ENCODE results near the gene TMEM150A. TPM values are rescaled to one million over a fixed set of nuclear protein-coding genes. Genes with fewer than 3 reads are reported as not detected.
A peak's percentile ranks its signal among the peaks of the same experiment; 100 is the strongest.
"Not testable (repeated sequence)": the region's sequence is repeated elsewhere in the genome, so short reads cannot be mapped to it uniquely, and the experiment has no call there.

TMEM150A gene
- total RNA-seq, 2 experiments from 2014 or later, result 5.3 to 7.0 TPM

GRCh38 chr2:85628658-85629057, 26.2 kb upstream of the TMEM150A start:
- Mint-ChIP-seq H3K27ac (peak overlapping the region; percentile 68), H3K9me3 (no peaks in the 10 kb centered on the region), H3K4me3 (no peak overlapping the region), H3K36me3 (peaks cover 42% of the 10 kb centered on the region), H3K27me3 (no peaks in the 10 kb centered on the region), H3K4me1 (peaks cover 12% of the 10 kb centered on the region)
- ATAC-seq (ENCODE audit: low read depth), result peak; percentile 88
- DNase-seq, result no peak
- POLR2A ChIA-PET, result interaction anchor here (0.7 to 1.2 kb wide), 2 partner anchors 68 to 171 kb away, joined by 3 read pairs; partner anchors contain the start of gene GGCX

GRCh38 chr2:85623991-85624390, 21.5 kb upstream of the TMEM150A start:
- ATAC-seq (ENCODE audit: low read depth), result no peak
- H3K36me3 Mint-ChIP-seq, result peaks cover 35% of the 10 kb centered on the region

GRCh38 chr2:85621338-85621737, 18.8 kb upstream of the TMEM150A start:
- ATAC-seq (ENCODE audit: low read depth) (no peak), DNase-seq (peak; percentile 5)
- Mint-ChIP-seq H3K4me1 (peaks cover 20% of the 10 kb centered on the region), H3K27ac (no peak overlapping the region), H3K36me3 (peaks cover 26% of the 10 kb centered on the region), H3K4me3 (no peak overlapping the region), H3K9me3 (no peaks in the 10 kb centered on the region), H3K27me3 (no peaks in the 10 kb centered on the region)
- POLR2A ChIA-PET, result interaction anchor here (1.2 to 2.0 kb wide), 3 partner anchors 10 to 37 kb away, joined by 3 to 8 read pairs (median 8); partner anchors contain the start of genes C2orf68 and VAMP5

More at GRCh38 chr2:85623991-85624390, 21.5 kb upstream of the TMEM150A start:
- Mint-ChIP-seq H3K4me3 (no peak overlapping the region), H3K4me1 (peaks cover 13% of the 10 kb centered on the region), H3K27ac (no peak overlapping the region), H3K9me3 (no peaks in the 10 kb centered on the region), H3K27me3 (no peaks in the 10 kb centered on the region)
- no peak for DNase-seq
- POLR2A ChIA-PET, result no interaction called here

- Mint-ChIP-seq H3K9me3 (no peaks in the 10 kb centered on the region), H3K4me3 (no peak overlapping the region), H3K4me1 (peaks cover 20% of the 10 kb centered on the region), H3K27me3 (no peaks in the 10 kb centered on the region), H3K27ac (no peak overlapping the region), H3K36me3 (peaks cover 15% of the 10 kb centered on the region)
- DNase-seq (no peak), ATAC-seq (ENCODE audit: low read depth) (no peak)
- POLR2A ChIA-PET, result interaction anchor here (0.5 to 2.0 kb wide), 2 partner anchors 36 to 281 kb away, joined by 4 to 8 read pairs; partner anchors contain the start of gene VAMP5
Measured at GRCh38 chr2:85619617-85620016, 17.1 kb upstream of the TMEM150A start.

GRCh38 chr2:85617723-85618122, 15.2 kb upstream of the TMEM150A start:
- DNase-seq; H3K36me3 Mint-ChIP-seq; ATAC-seq (ENCODE audit: low read depth); H3K9me3 Mint-ChIP-seq; H3K27me3 Mint-ChIP-seq: not testable (repeated sequence)
- H3K27ac Mint-ChIP-seq, result peak overlapping the region; percentile 34
- peak overlapping the region; percentile 97 for H3K4me3 Mint-ChIP-seq
- H3K4me1 Mint-ChIP-seq, result peaks cover 16% of the 10 kb centered on the region
- POLR2A ChIA-PET, result interaction anchor here (0.7 to 3.2 kb wide), 4 partner anchors 11 to 477 kb away, joined by 4 to 17 read pairs (median 7); partner anchors contain the start of gene RNF181

- peak overlapping the region; percentile 97 for H3K4me3 Mint-ChIP-seq
- H3K27me3 Mint-ChIP-seq, result no peaks in the 10 kb centered on the region
- peaks cover 2% of the 10 kb centered on the region for H3K36me3 Mint-ChIP-seq
- H3K9me3 Mint-ChIP-seq, result no peaks in the 10 kb centered on the region
- DNase-seq (no peak), ATAC-seq (ENCODE audit: low read depth) (no peak)
- H3K27ac Mint-ChIP-seq, result peak overlapping the region; percentile 97
- H3K4me1 Mint-ChIP-seq, result peaks cover 19% of the 10 kb centered on the region
- POLR2A ChIA-PET, result interaction anchor here (0.6 to 3.2 kb wide), 6 partner anchors 12 to 90 kb away, joined by 3 to 17 read pairs (median 4); partner anchors contain the start of gene RNF181
Measured at GRCh38 chr2:85615413-85615728, 12.9 kb upstream of the TMEM150A start.

- peaks cover 24% of the 10 kb centered on the region for H3K4me1 Mint-ChIP-seq
- not testable (repeated sequence) for ATAC-seq (ENCODE audit: low read depth); DNase-seq; H3K27me3 Mint-ChIP-seq; H3K36me3 Mint-ChIP-seq; H3K4me3 Mint-ChIP-seq; H3K9me3 Mint-ChIP-seq; H3K27ac Mint-ChIP-seq
- POLR2A ChIA-PET, result interaction anchor here (1.5 to 3.2 kb wide), 2 partner anchors 11 to 78 kb away, joined by 5 to 8 read pairs; no protein-coding TSS in a partner anchor
Measured at GRCh38 chr2:85614757-85615156, 12.3 kb upstream of the TMEM150A start.

- POLR2A ChIA-PET, result no interaction called here
- H3K4me1 Mint-ChIP-seq, result peaks cover 22% of the 10 kb centered on the region
Measured at GRCh38 chr2:85613717-85614515, 11.4 kb upstream of the TMEM150A start.

GRCh38 chr2:85611705-85612587, 9.4 kb upstream of the TMEM150A start, which contains the start of gene C2orf68:
Gene C2orf68, minus strand, starts transcription at chr2:85612066. Its CDS starts 82 bp downstream, at chr2:85611984.
- peak within 1 kb of the TSS; percentile 100 for H3K4me3 Mint-ChIP-seq
- H3K4me1 Mint-ChIP-seq, result peaks cover 10% of the 10 kb centered on the region
- H3K27me3 Mint-ChIP-seq, result no peaks in the 10 kb centered on the region
- POLR2A ChIA-PET, result interaction anchor here (0.5 to 4.1 kb wide), 16 partner anchors 9 to 318 kb away, joined by 3 to 37 read pairs (median 4); partner anchors contain the start of genes GGCX, MAT2A, RNF181 and TMEM150A
- H3K27ac Mint-ChIP-seq, result peak within 1 kb of the TSS; percentile 95
- ATAC-seq (ENCODE audit: low read depth) (peak; percentile 69), DNase-seq (peak; percentile 89)
- peaks cover 8% of the 10 kb centered on the region for H3K36me3 Mint-ChIP-seq
- H3K9me3 Mint-ChIP-seq, result no peaks in the 10 kb centered on the region

More at GRCh38 chr2:85613717-85614515, 11.4 kb upstream of the TMEM150A start:
- Mint-ChIP-seq H3K9me3 (no peaks in the 10 kb centered on the region), H3K27ac (no peak overlapping the region), H3K36me3 (peaks cover 5% of the 10 kb centered on the region), H3K27me3 (no peaks in the 10 kb centered on the region), H3K4me3 (no peak overlapping the region)
- ATAC-seq (ENCODE audit: low read depth) (no peak), DNase-seq (no peak)

GRCh38 chr2:85611217-85611704, 8.8 kb upstream of the TMEM150A start:
- H3K27ac Mint-ChIP-seq, result peak overlapping the region; percentile 95
- no peak for DNase-seq
- peak; percentile 5 for ATAC-seq (ENCODE audit: low read depth)
- peaks cover 10% of the 10 kb centered on the region for H3K4me1 Mint-ChIP-seq
- POLR2A ChIA-PET, result interaction anchor here (0.5 to 4.1 kb wide), 14 partner anchors 8 to 72 kb away, joined by 3 to 37 read pairs (median 4); partner anchors contain the start of genes GGCX, MAT2A, RNF181 and TMEM150A
- H3K27me3 Mint-ChIP-seq, result no peaks in the 10 kb centered on the region
- peak overlapping the region; percentile 100 for H3K4me3 Mint-ChIP-seq
- no peaks in the 10 kb centered on the region for H3K9me3 Mint-ChIP-seq
- peaks cover 8% of the 10 kb centered on the region for H3K36me3 Mint-ChIP-seq

- H3K9me3 Mint-ChIP-seq, result no peaks in the 10 kb centered on the region
- no peak overlapping the region for H3K4me3 Mint-ChIP-seq
- H3K27me3 Mint-ChIP-seq, result no peaks in the 10 kb centered on the region
- no peak for ATAC-seq (ENCODE audit: low read depth)
- POLR2A ChIA-PET, result interaction anchor here (0.5 to 0.6 kb wide), 2 partner anchors 74 to 1090 kb away, joined by 3 read pairs; no protein-coding TSS in a partner anchor
- DNase-seq, result no peak
- no peak overlapping the region for H3K27ac Mint-ChIP-seq
- H3K36me3 Mint-ChIP-seq, result peaks cover 9% of the 10 kb centered on the region
- peaks cover 19% of the 10 kb centered on the region for H3K4me1 Mint-ChIP-seq
Measured at GRCh38 chr2:85607268-85608215, 5.0 kb upstream of the TMEM150A start.

GRCh38 chr2:85606116-85606455, 3.6 kb upstream of the TMEM150A start:
- Mint-ChIP-seq H3K4me1 (peaks cover 19% of the 10 kb centered on the region), H3K9me3 (no peaks in the 10 kb centered on the region), H3K36me3 (peaks cover 9% of the 10 kb centered on the region), H3K4me3 (no peak overlapping the region), H3K27me3 (no peaks in the 10 kb centered on the region), H3K27ac (no peak overlapping the region)
- DNase-seq, result no peak
- POLR2A ChIA-PET, result interaction anchor here (1.2 kb wide), 1 partner anchor 11 kb away, joined by 6 read pairs; no protein-coding TSS in a partner anchor
- no peak for ATAC-seq (ENCODE audit: low read depth)
